NB4 (cell line): ENCODE data around the gene CLDN15.
"Not testable (repeated sequence)": the region's sequence is repeated elsewhere in the genome, so short reads cannot be mapped to it uniquely, and the experiment has no call there.

Experiments
- DNase-seq: peaks from one replicate; pipeline ENCODE4 v3.0.0; 2010; ENCODE audit warnings: low read depth
- H3K4me3 ChIP-seq: one replicate; pipeline ENCODE4 v1.5.1; 2011; ENCODE audit warnings: mild to moderate bottlenecking, low read depth, low read length, moderate library complexity
- CTCF ChIP-seq: IDR thresholded peaks from one replicate; pipeline ENCODE4 v1.5.1; 2012; ENCODE audit warnings: low read depth, low read length
- MAX ChIP-seq: IDR thresholded peaks from 2 replicates; pipeline ENCODE4 v1.6.1; 2011; ENCODE audit warnings: low read depth, low read length
- MYC ChIP-seq: IDR thresholded peaks from 2 replicates; pipeline ENCODE4 v1.6.1; 2011; ENCODE audit warnings: low read depth, low read length
- POLR2A ChIP-seq: IDR thresholded peaks from 2 replicates; pipeline ENCODE4 v1.6.1; 2011; ENCODE audit warnings: mild to moderate bottlenecking; ENCODE audit not compliant: insufficient read length; ENCODE audit errors: extremely low read depth

The CLDN15 gene

DNA sequence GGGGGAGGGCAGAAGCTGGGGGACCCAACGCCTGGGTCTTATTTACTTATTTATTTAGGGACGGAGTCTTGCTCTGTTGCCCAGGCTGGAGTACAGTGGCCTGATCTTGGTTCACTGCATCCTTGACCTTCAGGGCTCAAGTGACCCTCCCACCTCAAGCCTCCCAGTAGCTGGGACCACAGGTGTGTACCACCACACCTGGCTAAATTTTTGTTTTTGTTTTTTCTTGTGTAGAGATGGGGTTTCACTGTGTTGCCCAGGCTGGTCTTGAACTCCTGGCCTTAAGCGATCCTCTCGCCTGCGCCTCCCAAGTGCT lies 35.0 kb downstream of the CLDN15 start:
- TF ChIP-seq CTCF = no peak
- no peak for TF ChIP-seq MYC
- no peak for TF ChIP-seq POLR2A
- no peak for TF ChIP-seq MAX
- no peak overlapping the region for H3K4me3 ChIP-seq
- DNase-seq = no peak

GRCh38 chr7:101201695-101202602 lies 35.7 kb downstream of the CLDN15 start:
- DNase-seq = no peak
- H3K4me3 ChIP-seq = no peak overlapping the region

DNA sequence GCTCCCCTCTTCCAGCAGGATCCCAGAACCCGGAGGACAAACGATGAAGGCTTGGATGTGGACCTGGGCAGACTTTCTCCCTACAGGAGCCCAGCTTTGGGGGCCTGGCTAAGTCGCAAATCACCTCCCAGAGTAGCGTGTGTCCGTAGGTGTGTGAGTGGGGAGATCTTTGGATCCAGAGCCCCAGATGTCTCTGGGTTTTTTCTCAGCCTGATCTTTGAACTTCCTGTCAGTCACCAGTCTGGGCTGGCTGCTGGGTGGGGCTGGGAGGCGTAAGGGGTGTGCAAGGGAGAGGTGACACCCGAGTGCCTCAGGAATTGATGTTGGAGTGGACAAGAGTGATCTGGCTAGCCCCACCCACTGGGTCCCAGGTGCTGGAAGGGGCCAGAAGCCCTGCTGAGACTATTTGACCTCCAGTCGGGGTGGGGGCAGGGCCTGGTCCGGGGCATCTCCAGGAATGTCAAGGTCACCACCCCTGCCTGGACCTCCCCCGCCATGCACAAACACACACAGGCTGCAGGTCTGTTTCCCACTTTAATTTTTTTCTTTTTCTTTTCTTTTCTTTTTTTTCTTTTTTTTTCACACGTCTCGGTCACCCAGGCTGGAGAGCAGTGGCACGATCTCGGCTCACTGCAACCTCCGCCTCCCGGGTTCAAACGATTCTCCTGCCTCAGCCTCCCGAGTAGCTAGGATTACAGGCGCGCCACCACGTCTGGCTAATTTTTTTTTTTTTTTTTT lies 36.6 kb downstream of the CLDN15 start, which contains the start of gene MOGAT3:
Gene MOGAT3, minus strand, starts transcription at position 175 of the 738 bp plus-strand sequence. CDS start 182 bp downstream, outside the sequence.
- no peak within 1 kb of the TSS for H3K4me3 ChIP-seq
- no peak for TF ChIP-seq MAX
- TF ChIP-seq POLR2A = no peak
- no peak for TF ChIP-seq CTCF
- TF ChIP-seq MYC = no peak
- no peak for DNase-seq

More at GRCh38 chr7:101201695-101202602, 35.7 kb downstream of the CLDN15 start:
- TF ChIP-seq MYC (no peak), CTCF (no peak), POLR2A (no peak), MAX (no peak)

GRCh38 chr7:101200504-101200861 lies 37.1 kb downstream of the CLDN15 start:
- H3K4me3 ChIP-seq = no peak overlapping the region
- DNase-seq = no peak
- no peak for TF ChIP-seq MYC
- no peak for TF ChIP-seq MAX
- TF ChIP-seq CTCF = no peak
- TF ChIP-seq POLR2A = no peak

GRCh38 chr7:101199522-101199921 lies 38.1 kb downstream of the CLDN15 start:
- not testable (repeated sequence) for H3K4me3 ChIP-seq, DNase-seq

- DNase-seq = no peak
- TF ChIP-seq MAX = no peak
- TF ChIP-seq POLR2A = no peak
- TF ChIP-seq CTCF = no peak
- TF ChIP-seq MYC = no peak
- no peak overlapping the region for H3K4me3 ChIP-seq
Observed at GRCh38 chr7:101198476-101198875, 39.1 kb downstream of the CLDN15 start.
